Mesenchymal stem cell (in vitro differentiated cells and primary cell): ENCODE data around the gene MT2A.

Experiments used
- DNase-seq: peaks from one replicate; pipeline ENCODE4 v3.0.0-alpha.2; 2013
- H2AFZ ChIP-seq: one replicate; pipeline ENCODE4 v1.6.1; 2013; ENCODE audit warnings: low read depth, mild to moderate bottlenecking, control low read depth, inconsistent platforms, low read length, moderate library complexity
- H2AK5ac ChIP-seq: 2 replicates; pipeline ENCODE4 v1.6.1; 2013; ENCODE audit warnings: low read length, moderate library complexity, mild to moderate bottlenecking, inconsistent platforms; ENCODE audit not compliant: severe bottlenecking
- H2BK120ac ChIP-seq: one replicate; pipeline ENCODE4 v1.6.1; 2013; ENCODE audit warnings: low read depth, mild to moderate bottlenecking, inconsistent platforms, low read length, moderate library complexity
- H2BK12ac ChIP-seq, 2 experiments: one replicate each; pipeline ENCODE4 v1.6.1; 2013; ENCODE audit warnings: inconsistent platforms in 2 of 2, low read length in 2 of 2, mild to moderate bottlenecking in 2 of 2, moderate library complexity in 2 of 2, control low read depth in 1 of 2
- H2BK15ac ChIP-seq: one replicate; pipeline ENCODE4 v1.6.1; 2013; ENCODE audit warnings: mild to moderate bottlenecking, low read depth, inconsistent platforms; ENCODE audit not compliant: poor library complexity, severe bottlenecking
- H2BK5ac ChIP-seq: 2 replicates; pipeline ENCODE4 v1.6.1; 2013; ENCODE audit warnings: low read depth, mild to moderate bottlenecking, low read length, control low read depth, inconsistent platforms; ENCODE audit not compliant: poor library complexity, severe bottlenecking
- H3K14ac ChIP-seq, 2 experiments: one replicate each; pipeline ENCODE4 v1.6.1; 2013; ENCODE audit warnings: inconsistent platforms in 2 of 2, low read length in 2 of 2, control low read depth in 1 of 2, mild to moderate bottlenecking in 1 of 2, moderate library complexity in 1 of 2
- H3K18ac ChIP-seq, 2 experiments: one replicate each; pipeline ENCODE4 v1.6.1; 2013; ENCODE audit warnings: inconsistent platforms in 2 of 2, low read length in 2 of 2, control low read depth in 1 of 2, low read depth in 1 of 2, mild to moderate bottlenecking in 1 of 2
- H3K23ac ChIP-seq, 2 experiments: one replicate each; pipeline ENCODE4 v1.6.1; 2013; ENCODE audit warnings: inconsistent platforms in 2 of 2, low read length in 2 of 2, mild to moderate bottlenecking in 2 of 2, moderate library complexity in 2 of 2, control low read depth in 1 of 2
- H3K27ac ChIP-seq: 2 replicates; pipeline ENCODE4 v1.5.1; 2013; ENCODE audit warnings: mild to moderate bottlenecking, moderate library complexity, low read length, control low read depth, inconsistent platforms; ENCODE audit not compliant: poor library complexity, severe bottlenecking
- H3K27me3 ChIP-seq, 2 experiments: 2 replicates each; pipeline versions ENCODE4 v1.6.1 to v1.7.0; 2013; ENCODE audit warnings: low read length in 2 of 2, mild to moderate bottlenecking in 2 of 2, moderate library complexity in 2 of 2, control low read depth in 1 of 2, inconsistent platforms in 1 of 2; ENCODE audit not compliant: control insufficient read depth in 1 of 2, insufficient read depth in 1 of 2
- H3K36me3 ChIP-seq, 2 experiments: 2 replicates each; pipeline versions ENCODE4 v1.6.1 to v1.7.0; 2013; ENCODE audit warnings: low read length in 2 of 2, control low read depth in 1 of 2, inconsistent platforms in 1 of 2, low read depth in 1 of 2, mild to moderate bottlenecking in 1 of 2; ENCODE audit not compliant: insufficient read depth in 2 of 2, control insufficient read depth in 1 of 2
- H3K4ac ChIP-seq, 2 experiments: one replicate each; pipeline ENCODE4 v1.6.1; 2013; ENCODE audit warnings: inconsistent platforms in 2 of 2, low read length in 2 of 2, mild to moderate bottlenecking in 2 of 2, moderate library complexity in 2 of 2, control low read depth in 1 of 2, low read depth in 1 of 2
- H3K4me1 ChIP-seq: 2 replicates; pipeline ENCODE4 v1.6.1; 2013; ENCODE audit warnings: low read depth, low read length, control low read depth; ENCODE audit not compliant: control insufficient read depth, insufficient read depth
- H3K4me2 ChIP-seq: 2 replicates; pipeline ENCODE4 v1.6.1; 2013; ENCODE audit warnings: low read length, mild to moderate bottlenecking, inconsistent platforms; ENCODE audit not compliant: poor library complexity, severe bottlenecking
- H3K4me3 ChIP-seq, 2 experiments: 2 replicates each; pipeline versions ENCODE4 v1.5.1 to v1.7.0; 2013; ENCODE audit warnings: low read length in 2 of 2, mild to moderate bottlenecking in 2 of 2, control low read depth in 1 of 2, low read depth in 1 of 2; ENCODE audit not compliant: insufficient read depth in 1 of 2
- H3K79me1 ChIP-seq: replicated peaks from 2 replicates; pipeline ENCODE4 v1.6.1; 2013; ENCODE audit warnings: mild to moderate bottlenecking, control low read depth, low read length, inconsistent platforms; ENCODE audit not compliant: poor library complexity, severe bottlenecking
- H3K9ac ChIP-seq: 2 replicates; pipeline ENCODE4 v1.7.0; 2013; ENCODE audit warnings: mild to moderate bottlenecking, low read length, moderate library complexity
- H3K9me3 ChIP-seq: 2 replicates; pipeline ENCODE4 v1.7.0; 2013; ENCODE audit warnings: mild to moderate bottlenecking, low read length; ENCODE audit not compliant: control insufficient read depth
- H4K8ac ChIP-seq: one replicate; pipeline ENCODE4 v1.6.1; 2013; ENCODE audit warnings: inconsistent platforms, mild to moderate bottlenecking, low read length, moderate library complexity
- H4K91ac ChIP-seq: one replicate; pipeline ENCODE4 v1.6.1; 2013; ENCODE audit warnings: mild to moderate bottlenecking, low read length, inconsistent platforms
- WGBS: methylation state at CpG from one replicate; pipeline ENCODE4 v1.1.7; 2013; ENCODE audit warnings: mixed read lengths; 5-methylcytosine and 5-hydroxymethylcytosine counted together

The MT2A gene

GRCh38 chr16:56591377-56592060 lies 16.9 kb upstream of the MT2A start:
- Histone ChIP-seq H4K91ac (no peak overlapping the region), H3K23ac (no peak overlapping the region), H2BK120ac (no peak overlapping the region), H2AK5ac (no peak overlapping the region), H3K4me2 (no peak overlapping the region), H3K9me3 (no peaks in the 10 kb centered on the region), H3K4me1 (peaks cover 10% of the 10 kb centered on the region), H3K18ac (no peak overlapping the region), H3K4me3 (no peak overlapping the region), H3K9ac (no peak overlapping the region), H3K27ac (no peak overlapping the region), H2AFZ (no peak overlapping the region), H4K8ac (no peak overlapping the region), H3K79me1 (no peaks in the 10 kb centered on the region), H3K27me3 (peaks cover 47 to 58% of the 10 kb centered on the region in 2 experiments), H3K36me3 (no peaks in the 10 kb centered on the region), H2BK5ac (no peak overlapping the region), H2BK15ac (no peak overlapping the region), H3K4ac (no peak overlapping the region), H2BK12ac (no peak overlapping the region), H3K14ac (no peak overlapping the region)
- DNase-seq = no peak
- 83% methylated on average over 3 of the region's 4 CpGs for WGBS

- no peak overlapping the region for H2BK12ac ChIP-seq
- WGBS = 97% methylated on average over 3 of the region's 6 CpGs
Measured at GRCh38 chr16:56593573-56594291, 14.7 kb upstream of the MT2A start.

GRCh38 chr16:56594292-56594619 lies 14.1 kb upstream of the MT2A start:
- no peak overlapping the region for H2BK15ac ChIP-seq
- no peak overlapping the region for H2BK12ac ChIP-seq
- peaks cover 3% of the 10 kb centered on the region for H3K9me3 ChIP-seq
- H3K4me1 ChIP-seq = peaks cover 6% of the 10 kb centered on the region
- H2BK120ac ChIP-seq = no peak overlapping the region
- no peak overlapping the region for H4K8ac ChIP-seq
- H3K14ac ChIP-seq = no peak overlapping the region
- no peak overlapping the region for H3K27ac ChIP-seq
- no peak overlapping the region for H3K4me2 ChIP-seq
- H2AFZ ChIP-seq = no peak overlapping the region
- H3K79me1 ChIP-seq = no peaks in the 10 kb centered on the region
- H3K36me3 ChIP-seq = no peaks in the 10 kb centered on the region
- H3K27me3 ChIP-seq = peaks cover 26 to 32% of the 10 kb centered on the region in 2 experiments
- no peak overlapping the region for H2AK5ac ChIP-seq
- 100% methylated on average over 2 of the region's 5 CpGs for WGBS
- H3K18ac ChIP-seq = no peak overlapping the region
- DNase-seq = no peak
- no peak overlapping the region for H4K91ac ChIP-seq
- no peak overlapping the region for H3K9ac ChIP-seq
- H3K4me3 ChIP-seq = no peak overlapping the region
- H3K23ac ChIP-seq = no peak overlapping the region
- no peak overlapping the region for H3K4ac ChIP-seq
- no peak overlapping the region for H2BK5ac ChIP-seq

More at GRCh38 chr16:56593573-56594291, 14.7 kb upstream of the MT2A start:
- Histone ChIP-seq H3K4me3 (no peak overlapping the region), H3K27me3 (peaks cover 31 to 35% of the 10 kb centered on the region in 2 experiments), H3K27ac (no peak overlapping the region), H2AK5ac (no peak overlapping the region), H3K9me3 (peaks cover 3% of the 10 kb centered on the region), H3K4ac (no peak overlapping the region), H3K79me1 (no peaks in the 10 kb centered on the region), H3K36me3 (no peaks in the 10 kb centered on the region), H2BK5ac (no peak overlapping the region), H2AFZ (no peak overlapping the region), H4K91ac (no peak overlapping the region), H3K4me2 (no peak overlapping the region), H3K14ac (no peak overlapping the region), H3K18ac (no peak overlapping the region), H4K8ac (no peak overlapping the region), H3K4me1 (peaks cover 10% of the 10 kb centered on the region), H3K23ac (no peak overlapping the region), H2BK15ac (no peak overlapping the region), H2BK120ac (no peak overlapping the region), H3K9ac (no peak overlapping the region)
- DNase-seq = no peak

- no peaks in the 10 kb centered on the region for H3K36me3 ChIP-seq
- H2AFZ ChIP-seq = no peak overlapping the region
- 42% methylated on average over 8 of the region's 8 CpGs for WGBS
- H3K27ac ChIP-seq = no peak overlapping the region
- no peak overlapping the region for H3K4me3 ChIP-seq
- H4K91ac ChIP-seq = no peak overlapping the region
- H3K14ac ChIP-seq = no peak overlapping the region
- H2BK12ac ChIP-seq = no peak overlapping the region
- no peak overlapping the region for H2BK5ac ChIP-seq
- H3K4ac ChIP-seq = no peak overlapping the region
- no peak overlapping the region for H3K9ac ChIP-seq
- peaks cover 4% of the 10 kb centered on the region for H3K79me1 ChIP-seq
- H3K4me2 ChIP-seq = no peak overlapping the region
- H3K23ac ChIP-seq = no peak overlapping the region
- H3K18ac ChIP-seq = no peak overlapping the region
- H2BK120ac ChIP-seq = no peak overlapping the region
- peaks cover 2% of the 10 kb centered on the region for H3K4me1 ChIP-seq
- H3K9me3 ChIP-seq = peaks cover 3% of the 10 kb centered on the region
- peak; percentile 59 for DNase-seq
- H2AK5ac ChIP-seq = no peak overlapping the region
- H4K8ac ChIP-seq = no peak overlapping the region
- H2BK15ac ChIP-seq = no peak overlapping the region
- peaks cover 0 to 3% of the 10 kb centered on the region in 2 experiments for H3K27me3 ChIP-seq
Measured at GRCh38 chr16:56600398-56600999, 7.9 kb upstream of the MT2A start.
